ENCODE results near the gene JAG1. TPM values are rescaled to one million over a fixed set of nuclear protein-coding genes. Genes with fewer than 3 reads are reported as not detected.

JAG1 gene
- total RNA-seq, 1 donor from 2014 or later: 278 TPM

GRCh38 chr20:10721137-10721896 lies 47.5 kb upstream of the JAG1 start:
- no peak overlapping the region for H2AFZ ChIP-seq (ENCODE audit: low read depth, low read length)
- FAIRE-seq (no peak), DNase-seq (ENCODE audit: low read depth) (peak; percentile 36)
- Mint-ChIP-seq H3K36me3 (ENCODE audit: low read depth, unreplicated experiment) (no peaks in the 10 kb centered on the region), H3K9me3 (ENCODE audit: unreplicated experiment) (no peaks in the 10 kb centered on the region), H3K27ac (ENCODE audit: unreplicated experiment) (no peak overlapping the region), H3K27me3 (ENCODE audit: low read depth, unreplicated experiment) (peaks cover 2% of the 10 kb centered on the region), H3K4me1 (ENCODE audit: low read depth, unreplicated experiment) (peaks cover 16% of the 10 kb centered on the region), H3K4me3 (ENCODE audit: unreplicated experiment) (no peak overlapping the region)
- TF ChIP-seq CTCF (IDR thresholded peaks at IDR 0.05; ENCODE audit: insufficient read depth, low read depth, low read length) (no peak), EZH2 (IDR thresholded peaks at IDR 0.05; ENCODE audit: insufficient read depth, low read length) (no peak)
- peaks cover 20% of the 10 kb centered on the region for H3K4me1 ChIP-seq (ENCODE audit: insufficient read depth, low read length)
- H4K20me1 ChIP-seq (ENCODE audit: insufficient read depth, low read length): no peaks in the 10 kb centered on the region
- no peak overlapping the region for H3K4me3 ChIP-seq (ENCODE audit: insufficient read depth, low read depth, low read length)
- H3K27ac ChIP-seq (ENCODE audit: low read depth, low read length): no peak overlapping the region
- no peaks in the 10 kb centered on the region for H3K36me3 ChIP-seq (ENCODE audit: insufficient read depth, low read length)
- H3K79me2 ChIP-seq (ENCODE audit: insufficient read depth, low read length): no peaks in the 10 kb centered on the region
- no peaks in the 10 kb centered on the region for H3K27me3 ChIP-seq (ENCODE audit: insufficient read depth, low read length)
- no peak overlapping the region for H3K9ac ChIP-seq (ENCODE audit: low read length)
- peak overlapping the region; percentile 4 for H3K4me2 ChIP-seq (ENCODE audit: low read length)
- no peaks in the 10 kb centered on the region for H3K9me3 ChIP-seq (ENCODE audit: insufficient read depth, low read depth, low read length)

- Histone ChIP-seq H2AFZ (ENCODE audit: low read depth, low read length) (no peak overlapping the region), H3K27me3 (ENCODE audit: insufficient read depth, low read length) (no peaks in the 10 kb centered on the region), H3K9ac (ENCODE audit: low read length) (no peak overlapping the region), H3K9me3 (ENCODE audit: insufficient read depth, low read depth, low read length) (no peaks in the 10 kb centered on the region), H3K27ac (ENCODE audit: low read depth, low read length) (no peak overlapping the region), H3K4me2 (ENCODE audit: low read length) (peak overlapping the region; percentile 37), H3K36me3 (ENCODE audit: insufficient read depth, low read length) (no peaks in the 10 kb centered on the region), H3K79me2 (ENCODE audit: insufficient read depth, low read length) (no peaks in the 10 kb centered on the region), H4K20me1 (ENCODE audit: insufficient read depth, low read length) (no peaks in the 10 kb centered on the region), H3K4me3 (ENCODE audit: insufficient read depth, low read depth, low read length) (no peak overlapping the region), H3K4me1 (ENCODE audit: insufficient read depth, low read length) (peaks cover 24% of the 10 kb centered on the region)
- H3K36me3 Mint-ChIP-seq (ENCODE audit: low read depth, unreplicated experiment): no peaks in the 10 kb centered on the region
- H3K27me3 Mint-ChIP-seq (ENCODE audit: low read depth, unreplicated experiment): peaks cover 2% of the 10 kb centered on the region
- no peak for TF ChIP-seq EZH2 (IDR thresholded peaks at IDR 0.05; ENCODE audit: insufficient read depth, low read length)
- no peak for TF ChIP-seq CTCF (IDR thresholded peaks at IDR 0.05; ENCODE audit: insufficient read depth, low read depth, low read length)
- FAIRE-seq (no peak), DNase-seq (ENCODE audit: low read depth) (no peak)
- no peaks in the 10 kb centered on the region for H3K9me3 Mint-ChIP-seq (ENCODE audit: unreplicated experiment)
- H3K4me3 Mint-ChIP-seq (ENCODE audit: unreplicated experiment): no peak overlapping the region
- peaks cover 16% of the 10 kb centered on the region for H3K4me1 Mint-ChIP-seq (ENCODE audit: low read depth, unreplicated experiment)
- H3K27ac Mint-ChIP-seq (ENCODE audit: unreplicated experiment): no peak overlapping the region
Measured at GRCh38 chr20:10720565-10720964, 46.8 kb upstream of the JAG1 start.

GRCh38 chr20:10719740-10720385 lies 46.1 kb upstream of the JAG1 start:
- Mint-ChIP-seq H3K4me1 (ENCODE audit: low read depth, unreplicated experiment) (peaks cover 17% of the 10 kb centered on the region), H3K36me3 (ENCODE audit: low read depth, unreplicated experiment) (no peaks in the 10 kb centered on the region), H3K4me3 (ENCODE audit: unreplicated experiment) (no peak overlapping the region), H3K27me3 (ENCODE audit: low read depth, unreplicated experiment) (peaks cover 2% of the 10 kb centered on the region), H3K9me3 (ENCODE audit: unreplicated experiment) (no peaks in the 10 kb centered on the region), H3K27ac (ENCODE audit: unreplicated experiment) (no peak overlapping the region)
- no peak for FAIRE-seq
- TF ChIP-seq CTCF (IDR thresholded peaks at IDR 0.05; ENCODE audit: insufficient read depth, low read depth, low read length) (no peak), EZH2 (IDR thresholded peaks at IDR 0.05; ENCODE audit: insufficient read depth, low read length) (no peak)
- Histone ChIP-seq H3K9me3 (ENCODE audit: insufficient read depth, low read depth, low read length) (no peaks in the 10 kb centered on the region), H2AFZ (ENCODE audit: low read depth, low read length) (no peak overlapping the region), H3K4me2 (ENCODE audit: low read length) (peak overlapping the region; percentile 37), H3K9ac (ENCODE audit: low read length) (no peak overlapping the region), H3K4me3 (ENCODE audit: insufficient read depth, low read depth, low read length) (no peak overlapping the region), H3K27me3 (ENCODE audit: insufficient read depth, low read length) (no peaks in the 10 kb centered on the region), H4K20me1 (ENCODE audit: insufficient read depth, low read length) (no peaks in the 10 kb centered on the region), H3K79me2 (ENCODE audit: insufficient read depth, low read length) (no peaks in the 10 kb centered on the region), H3K36me3 (ENCODE audit: insufficient read depth, low read length) (no peaks in the 10 kb centered on the region), H3K4me1 (ENCODE audit: insufficient read depth, low read length) (peaks cover 28% of the 10 kb centered on the region), H3K27ac (ENCODE audit: low read depth, low read length) (no peak overlapping the region)
- peak; percentile 87 for DNase-seq (ENCODE audit: low read depth)

All from astrocyte (in vitro differentiated cells and primary cell).